Kidney tubule cell (primary cell): ENCODE results near the gene OAS1.

Source experiments
- DNase-seq: peaks from one replicate; pipeline ENCODE4 v3.0.0-alpha.2; 2018; ENCODE audit warnings: low spot score

Gene OAS1

GRCh38 chr12:112965643-112966042, 58.9 kb downstream of the OAS1 start:
- no peak for DNase-seq

DNA sequence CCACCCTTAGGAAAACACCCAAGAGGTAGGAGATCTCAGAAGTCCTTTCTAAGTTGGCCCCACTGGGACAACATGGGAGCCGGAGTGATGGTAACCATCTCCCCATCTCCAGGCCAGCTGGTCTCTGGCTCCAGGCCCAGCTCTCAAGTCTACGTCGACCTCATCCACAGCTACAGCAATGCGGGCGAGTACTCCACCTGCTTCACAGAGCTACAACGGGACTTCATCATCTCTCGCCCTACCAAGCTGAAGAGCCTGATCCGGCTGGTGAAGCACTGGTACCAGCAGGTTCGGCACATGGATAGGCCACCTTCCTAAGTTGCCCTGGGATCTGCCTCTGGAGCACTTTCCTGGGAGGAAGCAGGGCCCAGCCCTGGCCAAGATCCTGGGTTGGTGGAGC, 60.5 kb downstream of the OAS1 start:
- no peak for DNase-seq

DNA sequence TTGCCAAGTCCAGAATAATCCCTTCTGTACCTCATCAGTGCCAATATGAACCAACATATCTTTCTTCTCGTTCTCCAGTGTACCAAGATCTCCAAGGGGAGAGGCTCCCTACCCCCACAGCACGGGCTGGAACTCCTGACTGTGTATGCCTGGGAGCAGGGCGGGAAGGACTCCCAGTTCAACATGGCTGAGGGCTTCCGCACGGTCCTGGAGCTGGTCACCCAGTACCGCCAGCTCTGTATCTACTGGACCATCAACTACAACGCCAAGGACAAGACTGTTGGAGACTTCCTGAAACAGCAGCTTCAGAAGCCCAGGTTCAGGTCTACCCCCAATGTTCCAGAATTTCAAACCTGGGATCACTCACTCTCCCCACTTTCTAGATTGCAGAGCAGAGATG, 61.1 kb downstream of the OAS1 start:
- DNase-seq: no peak
